HG03432 (cell line): ENCODE measurements around the gene MFSD6.

Source experiments
- ATAC-seq: cut with Tn5 transposase; IDR thresholded peaks from one replicate; pipeline ENCODE4 v1.9.1; 2021; ENCODE audit warnings: mild to moderate bottlenecking, moderate library complexity; ENCODE audit not compliant: unreplicated experiment

Gene MFSD6

GRCh38 chr2:190435031-190435670 lies 27.0 kb downstream of the MFSD6 start:
- no peak for ATAC-seq

- no peak for ATAC-seq
These were observed 28.4 kb downstream of the MFSD6 start for GRCh38 chr2:190436557-190436956.

GRCh38 chr2:190440113-190440512 lies 32.0 kb downstream of the MFSD6 start:
- peak; percentile 44 for ATAC-seq

- no peak for ATAC-seq
These were observed 33.4 kb downstream of the MFSD6 start for GRCh38 chr2:190441564-190441963.

GRCh38 chr2:190443055-190443454 lies 34.9 kb downstream of the MFSD6 start:
- no peak for ATAC-seq

GRCh38 chr2:190443778-190444481 lies 35.8 kb downstream of the MFSD6 start:
- no peak for ATAC-seq

- no peak for ATAC-seq
These were observed 36.8 kb downstream of the MFSD6 start for GRCh38 chr2:190444976-190445375.

- no peak for ATAC-seq
These were observed 38.0 kb downstream of the MFSD6 start for GRCh38 chr2:190446193-190446592.

- no peak for ATAC-seq
These were observed 38.8 kb downstream of the MFSD6 start for GRCh38 chr2:190446750-190447516.

GRCh38 chr2:190447766-190448165 lies 39.6 kb downstream of the MFSD6 start:
- ATAC-seq: no peak

GRCh38 chr2:190449925-190450324 lies 41.8 kb downstream of the MFSD6 start:
- ATAC-seq: no peak

- no peak for ATAC-seq
These were observed 42.2 kb downstream of the MFSD6 start for GRCh38 chr2:190450363-190450762.

- ATAC-seq: no peak
These were observed 43.5 kb downstream of the MFSD6 start for GRCh38 chr2:190451561-190452176.

- peak; percentile 60 for ATAC-seq
These were observed 44.3 kb downstream of the MFSD6 start for GRCh38 chr2:190452433-190452832.

GRCh38 chr2:190454795-190455194 lies 46.6 kb downstream of the MFSD6 start:
- ATAC-seq: no peak

- ATAC-seq: no peak
These were observed 47.4 kb downstream of the MFSD6 start for GRCh38 chr2:190455358-190456095.

- ATAC-seq: no peak
These were observed 48.7 kb downstream of the MFSD6 start for GRCh38 chr2:190456833-190457232.

- no peak for ATAC-seq
These were observed 49.1 kb downstream of the MFSD6 start for GRCh38 chr2:190457256-190457655.

GRCh38 chr2:190458352-190459107 lies 50.4 kb downstream of the MFSD6 start:
- ATAC-seq: no peak

- no peak for ATAC-seq
These were observed 51.7 kb downstream of the MFSD6 start for GRCh38 chr2:190459881-190460280.
